ENCODE results near the gene COIL.

The COIL gene

DNA sequence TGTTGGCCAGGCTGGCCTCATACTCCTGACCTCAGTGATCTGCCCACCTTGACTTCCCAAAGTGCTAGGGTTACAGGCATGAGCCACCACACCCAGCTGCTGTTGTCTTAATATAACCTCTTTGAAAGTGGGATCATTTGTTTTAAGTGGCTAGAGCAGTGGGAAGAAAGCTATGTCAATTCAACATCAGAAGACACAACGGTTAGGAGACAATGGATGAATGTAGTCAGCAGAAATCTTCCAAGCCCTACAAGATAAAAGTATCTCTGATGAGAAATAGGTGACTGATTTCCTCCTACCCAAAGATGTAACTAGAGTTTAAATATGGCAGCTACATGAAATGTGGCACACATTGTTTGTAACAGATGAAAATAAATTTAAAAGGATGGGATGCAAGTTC lies 27.0 kb downstream of the COIL start:
- DNase-seq (ENCODE audit: low spot score): no peak

DNA sequence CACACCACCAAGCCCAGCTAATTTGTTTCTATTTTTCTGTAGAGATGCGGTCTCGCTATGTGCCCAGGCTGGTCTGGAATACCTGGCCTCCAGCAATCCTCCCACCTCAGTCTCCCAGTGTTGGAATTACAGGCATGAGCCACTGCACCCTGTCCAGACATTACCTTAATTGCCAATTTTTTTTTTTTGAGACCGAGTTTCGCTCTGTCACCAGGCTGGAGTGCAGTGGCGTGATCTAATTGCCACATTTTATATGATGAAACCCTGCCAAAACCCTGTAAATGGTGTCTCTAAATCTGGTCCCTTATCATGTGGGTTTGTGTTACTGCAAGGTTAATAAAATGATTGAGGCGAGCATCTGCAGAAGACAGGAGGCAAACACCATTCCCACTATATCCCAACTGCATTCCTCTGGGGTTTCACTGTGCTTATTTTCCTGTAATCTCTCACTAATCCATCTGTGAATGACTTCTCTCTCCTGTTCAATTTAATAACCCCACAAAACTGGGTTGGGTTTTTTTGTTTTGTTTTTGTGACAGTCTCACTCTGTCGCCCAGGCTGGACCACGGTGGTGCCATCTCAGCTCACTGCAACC lies 27.6 kb downstream of the COIL start:
- DNase-seq (ENCODE audit: low spot score): no peak

DNA sequence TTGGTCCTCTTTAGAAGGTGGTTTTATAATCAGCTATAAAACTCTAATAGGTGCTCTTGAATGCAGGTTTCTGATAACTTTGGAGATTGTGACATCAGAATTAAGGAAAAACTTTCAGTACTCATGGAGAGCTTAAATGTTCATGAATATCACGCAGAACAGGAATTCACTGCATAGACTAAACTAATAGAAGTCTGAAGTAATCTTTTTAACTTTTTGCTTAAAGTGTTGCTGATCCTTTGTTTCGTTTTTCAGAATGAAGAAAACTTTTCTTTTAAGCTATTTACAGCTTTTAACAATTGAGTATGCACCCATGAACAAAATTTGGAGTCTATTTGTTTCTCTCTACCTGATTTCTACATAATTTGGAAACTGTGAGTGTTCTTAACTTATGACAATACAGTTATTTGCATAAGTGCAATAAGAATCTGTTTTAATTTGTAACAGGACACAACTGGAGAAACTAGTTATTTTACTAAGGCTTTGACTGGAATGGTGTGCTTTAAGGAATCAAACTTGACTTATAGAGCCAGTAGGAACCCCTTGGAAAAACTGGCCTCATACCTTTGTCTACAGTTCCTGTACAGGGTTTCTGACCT lies 30.0 kb downstream of the COIL start:
- DNase-seq (ENCODE audit: low spot score): no peak

DNA sequence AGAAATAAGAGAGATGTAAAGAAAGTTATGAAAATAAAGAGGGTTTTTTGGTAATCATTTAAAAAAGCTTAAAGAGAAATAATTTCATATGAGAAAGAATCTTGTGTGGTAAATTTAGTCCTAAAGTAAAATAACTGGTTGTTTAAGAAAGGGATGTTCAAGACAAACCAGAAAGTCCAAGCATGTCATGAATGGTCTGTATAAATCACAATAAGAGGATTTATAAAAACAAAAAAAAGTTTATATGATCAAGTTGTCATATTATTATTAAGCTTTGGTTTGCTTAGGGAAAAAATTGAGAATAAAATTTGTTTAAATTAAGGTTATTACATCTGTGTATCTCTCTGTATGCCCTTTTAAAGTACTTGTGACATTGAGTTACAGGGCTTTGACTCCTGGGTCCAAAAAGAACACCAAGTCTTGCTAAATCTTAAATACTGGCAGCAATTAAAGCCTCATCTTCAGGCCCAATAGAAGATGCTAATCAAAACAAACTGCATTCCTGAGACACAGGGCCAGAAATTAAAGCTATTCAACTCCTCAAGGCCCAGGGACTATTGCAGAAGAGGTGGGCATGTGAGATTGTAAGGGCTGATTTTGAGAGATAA lies 31.4 kb downstream of the COIL start:
- no peak for DNase-seq (ENCODE audit: low spot score)

DNA sequence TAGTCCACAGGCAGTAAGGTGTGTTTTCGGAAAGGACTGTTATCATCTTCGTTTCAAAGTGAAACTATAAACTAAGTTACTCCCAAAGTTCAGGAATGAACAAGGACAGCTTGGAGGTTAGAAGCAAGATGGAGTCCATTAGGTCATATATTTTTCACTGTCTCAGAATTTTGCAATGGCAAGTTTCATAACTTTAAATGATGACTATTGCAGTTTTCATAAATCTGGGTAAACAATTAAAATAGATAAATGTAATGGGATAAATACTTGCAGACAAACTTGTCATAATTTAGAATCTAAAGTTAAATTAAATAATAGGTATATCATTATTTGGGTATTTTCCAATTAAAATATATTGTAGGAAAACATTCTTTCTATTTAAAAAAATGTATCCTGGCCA lies 32.3 kb downstream of the COIL start:
- no peak for DNase-seq (ENCODE audit: low spot score)

DNA sequence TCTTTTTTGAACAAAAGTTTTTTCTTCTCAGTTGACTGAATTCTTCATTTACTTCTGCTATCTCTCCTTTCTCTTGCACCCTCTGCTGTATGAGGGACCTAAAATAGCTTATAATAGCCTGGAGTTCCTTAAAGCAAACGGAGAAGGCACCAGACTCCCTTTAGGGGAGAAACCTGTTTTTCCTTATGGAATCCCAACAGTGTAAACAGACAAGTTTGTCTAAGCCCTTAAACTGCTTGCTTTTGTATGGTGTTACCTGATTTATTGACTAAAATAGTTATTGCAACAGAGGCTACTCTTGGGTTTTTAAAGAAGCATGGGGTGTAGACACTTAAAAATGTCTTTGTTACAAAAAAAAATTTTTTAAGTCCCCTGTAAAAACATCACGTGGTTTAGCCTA lies 34.1 kb downstream of the COIL start:
- DNase-seq (ENCODE audit: low spot score): no peak

DNA sequence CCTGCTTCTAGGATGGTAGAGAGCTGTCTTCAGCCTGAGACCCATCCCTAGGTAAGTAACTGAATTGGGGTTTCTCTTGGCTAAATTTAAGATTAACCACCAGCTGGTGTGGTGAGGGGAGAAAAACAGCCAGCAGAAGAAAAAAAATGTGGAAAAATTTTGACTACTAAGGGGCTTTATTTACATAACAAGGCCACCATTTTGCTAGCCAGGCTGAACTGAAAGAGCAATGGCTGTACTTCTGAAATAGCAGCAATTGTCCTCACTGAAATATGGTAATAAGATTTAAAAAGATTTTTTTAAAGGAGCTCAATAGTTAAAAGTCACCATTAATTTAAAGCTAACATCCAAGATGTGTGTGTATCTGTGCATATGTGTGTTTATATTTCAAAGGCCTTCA lies 34.6 kb downstream of the COIL start:
- DNase-seq (ENCODE audit: low spot score): no peak

DNA sequence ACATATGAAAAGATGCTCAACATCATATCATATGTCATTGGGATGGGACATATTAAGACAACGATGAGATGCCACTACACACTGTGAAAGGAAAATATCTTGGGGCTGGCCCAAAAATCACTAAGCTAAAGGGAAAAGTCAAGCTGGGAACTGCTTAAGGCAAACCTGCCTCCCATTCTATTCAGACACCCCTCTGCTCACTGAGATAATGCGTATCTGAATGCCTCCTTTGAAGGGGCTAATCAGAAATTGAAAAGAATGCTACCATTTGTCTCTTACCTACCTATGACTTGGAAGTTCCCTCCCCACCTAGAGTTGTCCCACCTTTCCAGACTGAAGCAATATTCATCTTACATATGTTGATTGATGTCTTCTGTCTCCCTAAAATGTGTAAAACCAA lies 35.8 kb downstream of the COIL start:
- no peak for DNase-seq (ENCODE audit: low spot score)

DNA sequence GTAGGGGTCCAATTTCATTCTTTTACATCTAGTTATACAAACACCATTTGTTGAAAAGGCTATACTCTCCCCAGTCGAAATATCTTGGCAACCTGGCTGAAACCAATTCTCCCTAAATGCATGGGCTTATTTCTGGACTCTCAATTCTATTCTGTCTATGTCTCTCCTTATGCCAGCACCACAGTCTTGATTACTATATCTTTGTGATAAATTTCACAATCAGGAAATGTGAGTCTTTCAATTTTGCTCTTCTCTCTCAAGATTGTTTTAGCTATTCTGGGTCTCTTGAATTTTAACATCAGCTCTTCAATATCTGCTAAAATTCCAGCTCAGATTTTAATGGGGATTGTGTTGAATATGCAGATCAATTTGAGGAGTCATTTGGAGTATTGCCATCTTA lies 41.1 kb downstream of the COIL start:
- no peak for DNase-seq (ENCODE audit: low spot score)

DNA sequence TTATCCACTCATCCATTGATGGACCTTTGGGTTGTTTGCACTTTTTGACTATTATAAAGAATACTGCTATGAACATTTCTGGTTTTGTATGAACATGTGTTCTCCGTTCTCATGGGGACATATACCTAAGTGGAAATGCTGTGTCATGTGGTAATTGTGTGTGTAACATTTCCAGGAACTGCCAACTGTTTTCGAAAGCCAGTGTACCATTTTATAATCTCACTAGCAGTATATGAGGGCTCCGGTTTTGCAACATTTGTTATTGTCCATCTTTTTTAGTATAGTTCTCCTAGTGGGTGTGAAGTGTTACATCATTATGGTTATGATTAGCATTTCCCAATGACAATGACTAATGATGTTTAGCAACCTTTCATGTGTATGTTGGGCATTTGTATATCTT lies 41.9 kb downstream of the COIL start:
- no peak for DNase-seq (ENCODE audit: low spot score)

DNA sequence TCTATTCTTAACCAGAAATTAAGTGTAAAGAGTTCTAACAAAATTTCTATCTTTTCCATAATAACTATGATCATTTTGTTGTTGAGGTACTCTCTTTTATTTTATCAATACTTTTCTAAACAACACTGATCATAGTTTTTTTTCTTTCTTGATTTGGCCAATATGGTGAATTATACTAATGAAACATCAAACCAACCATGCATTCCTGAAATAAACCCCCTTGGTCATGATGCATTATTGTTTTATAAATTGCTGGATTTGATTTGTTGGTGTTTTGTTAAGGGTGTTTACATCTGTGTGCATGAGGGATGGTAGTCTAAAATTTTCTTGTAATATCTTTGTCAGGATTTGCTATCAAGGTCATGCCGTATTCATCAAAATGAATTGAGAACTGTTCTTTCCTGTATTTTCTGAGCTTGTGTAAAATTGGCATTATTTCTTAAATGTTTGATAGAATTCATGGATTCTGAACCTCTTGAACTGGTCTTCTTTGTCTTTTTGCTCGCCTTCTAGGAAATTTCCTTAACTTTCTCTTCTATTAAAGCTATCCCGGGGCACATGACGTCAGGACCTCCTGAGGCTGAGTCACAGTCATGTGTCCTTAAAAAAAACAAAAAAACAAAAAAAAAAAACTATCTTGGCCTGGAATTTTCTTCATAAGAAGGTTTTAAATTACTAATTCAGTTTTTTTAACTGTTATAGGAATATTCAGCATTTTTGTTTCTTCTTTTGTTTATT lies 43.1 kb downstream of the COIL start:
- DNase-seq (ENCODE audit: low spot score): no peak

DNA sequence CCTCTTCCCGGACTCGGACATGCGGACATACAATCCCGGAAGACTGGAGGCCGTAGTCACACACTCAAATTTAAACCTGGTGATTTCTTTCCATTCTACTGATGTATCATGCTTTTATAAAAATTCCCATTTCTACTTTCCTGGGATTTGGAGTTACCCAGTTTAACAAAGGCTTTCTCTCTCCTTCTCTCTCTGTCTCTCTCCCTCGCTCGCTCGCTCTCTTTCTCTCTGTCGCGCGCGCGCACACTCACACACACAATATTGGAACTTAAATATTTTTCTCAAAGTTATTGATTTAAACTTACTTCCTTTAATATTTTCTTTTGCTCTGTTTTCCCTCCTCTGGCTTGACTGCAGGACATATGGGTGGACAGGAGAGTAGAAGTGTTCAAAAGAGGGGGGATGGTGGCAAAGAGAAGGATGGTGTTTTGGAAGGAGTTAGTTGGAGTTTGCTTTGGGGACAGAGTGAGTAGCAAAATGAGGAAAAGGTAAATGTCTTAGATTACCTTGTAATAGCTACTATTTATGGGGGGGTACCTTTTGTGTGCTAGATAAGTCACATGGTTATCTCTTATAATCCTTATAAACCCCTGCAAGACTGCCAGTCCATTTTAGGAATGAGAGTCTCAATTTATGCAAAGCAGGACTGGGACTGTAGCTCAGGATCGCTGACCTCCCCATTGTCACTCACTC lies 46.1 kb downstream of the COIL start:
- no peak for DNase-seq (ENCODE audit: low spot score)

DNA sequence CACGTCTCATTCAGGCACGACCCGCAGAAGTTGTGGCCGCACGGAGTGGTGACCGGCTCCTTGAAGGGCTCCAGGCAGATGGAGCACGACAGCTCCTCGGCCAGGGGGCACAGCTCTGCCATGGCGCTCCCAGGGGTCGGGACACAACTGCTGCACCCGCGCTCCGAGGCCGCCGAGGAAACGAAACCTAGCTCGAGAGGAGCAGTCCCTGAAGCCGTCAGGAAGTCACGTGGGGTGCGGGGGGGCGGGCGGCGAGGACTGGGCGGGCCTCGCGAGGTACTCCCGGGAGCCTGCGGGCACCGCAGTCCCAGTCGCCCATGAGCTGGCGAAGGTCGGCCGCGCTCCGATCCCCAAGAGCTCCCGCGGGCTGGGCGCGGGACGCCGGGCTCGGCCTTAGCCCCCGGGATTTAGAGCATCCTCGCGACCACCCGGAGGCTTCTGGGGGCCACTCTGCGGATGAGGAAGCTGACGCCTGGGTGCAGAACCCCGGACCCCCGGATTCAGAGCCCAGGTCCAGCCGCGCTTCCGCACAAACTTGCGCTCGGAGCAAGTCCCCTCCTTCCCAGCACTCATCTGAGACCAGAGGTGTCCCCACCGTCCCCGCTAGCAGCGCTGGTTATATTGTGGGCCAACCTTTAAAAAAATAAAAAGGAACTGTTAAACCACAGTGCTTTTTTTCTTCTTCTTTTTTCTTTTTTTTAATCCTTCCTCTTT lies 46.8 kb downstream of the COIL start, which contains the start of gene TRIM25:
Gene TRIM25 (minus strand): TSS at position 183 of the 714 bp plus-strand sequence. CDS start 61 bp downstream, at position 122.
- DNase-seq (ENCODE audit: low spot score): peak; percentile 39

DNA sequence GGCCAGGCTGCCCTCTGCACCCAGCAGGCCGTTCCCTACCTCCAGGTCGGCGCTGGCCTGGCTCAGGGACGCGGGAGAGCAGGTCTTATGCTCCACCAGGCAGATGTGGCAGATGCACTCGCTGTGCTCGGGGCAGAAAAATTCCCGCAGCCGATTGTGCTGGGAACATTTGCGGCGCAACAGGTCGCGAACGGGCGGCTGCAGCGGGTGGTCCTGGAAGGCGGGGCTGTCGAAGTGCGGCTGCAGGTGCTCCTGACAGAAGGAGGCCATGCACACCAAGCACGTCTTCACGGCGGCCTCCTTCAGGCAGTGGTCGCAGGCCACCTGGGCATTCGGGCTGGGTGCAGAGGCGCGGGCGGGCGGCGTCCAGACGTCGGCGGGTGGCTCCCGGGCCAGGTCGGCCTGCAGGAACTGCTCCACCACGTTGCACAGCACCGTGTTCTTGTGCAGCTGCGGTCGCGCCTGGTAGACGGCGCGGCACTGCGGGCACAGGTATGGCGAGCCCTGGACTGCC lies 47.4 kb downstream of the COIL start:
- no peak for DNase-seq (ENCODE audit: low spot score)

DNA sequence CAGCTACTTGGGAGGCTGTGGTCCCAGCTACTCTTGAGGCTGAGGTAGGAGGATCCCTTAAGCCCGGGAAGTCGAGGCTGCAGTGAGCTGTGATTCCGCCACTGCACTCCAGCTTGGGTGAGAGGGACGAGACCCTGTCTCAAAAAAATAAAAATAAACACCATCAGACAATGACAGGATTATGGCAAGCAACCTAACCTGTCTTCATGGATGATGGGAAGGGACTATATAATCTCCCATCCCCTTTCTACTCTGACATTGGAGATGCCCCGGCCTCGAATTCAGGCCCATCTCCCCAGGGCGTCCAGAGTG lies 47.9 kb downstream of the COIL start:
- DNase-seq (ENCODE audit: low spot score): no peak

DNA sequence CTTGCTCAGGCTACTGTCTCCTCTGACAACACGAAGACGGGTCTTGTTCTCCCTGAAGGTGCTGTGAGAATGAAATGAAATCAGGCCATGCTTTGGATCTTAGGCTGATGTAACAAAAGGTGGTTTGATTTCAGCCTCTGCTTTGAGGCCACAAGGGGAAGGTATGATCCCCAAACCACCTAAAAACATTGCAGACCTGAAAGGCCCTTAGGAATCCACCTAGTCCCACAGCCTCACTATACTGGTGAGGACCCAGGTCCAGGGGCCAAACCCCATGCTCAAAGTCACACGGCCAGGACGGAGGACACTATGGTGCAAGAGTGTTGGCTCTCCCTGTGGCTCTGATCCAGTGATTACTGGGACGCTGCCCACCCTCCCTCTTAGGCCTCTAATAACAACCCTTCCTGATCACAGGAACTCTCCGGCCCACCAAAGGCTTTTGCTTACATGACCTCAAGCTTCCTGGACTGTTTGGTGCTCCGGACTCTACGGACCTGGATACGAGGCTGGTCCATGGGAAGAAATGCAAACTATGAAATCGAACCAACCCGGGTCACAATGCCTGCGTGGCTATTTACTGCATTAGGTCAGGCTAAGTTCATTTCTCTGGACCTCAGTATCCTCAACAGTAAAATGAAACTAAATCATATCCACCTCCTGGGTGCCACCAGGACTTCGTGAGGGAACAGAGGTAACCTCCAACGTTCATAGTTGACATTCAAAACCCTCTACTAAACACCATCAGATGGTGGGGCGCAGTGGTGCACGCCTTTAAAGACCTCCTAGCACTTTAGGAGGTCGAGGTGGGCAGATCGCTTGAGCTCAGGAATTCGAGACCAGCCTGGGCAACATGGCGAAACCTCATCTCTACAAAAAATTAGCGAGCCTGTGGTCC lies 48.5 kb downstream of the COIL start:
- no peak for DNase-seq (ENCODE audit: low spot score)

DNA sequence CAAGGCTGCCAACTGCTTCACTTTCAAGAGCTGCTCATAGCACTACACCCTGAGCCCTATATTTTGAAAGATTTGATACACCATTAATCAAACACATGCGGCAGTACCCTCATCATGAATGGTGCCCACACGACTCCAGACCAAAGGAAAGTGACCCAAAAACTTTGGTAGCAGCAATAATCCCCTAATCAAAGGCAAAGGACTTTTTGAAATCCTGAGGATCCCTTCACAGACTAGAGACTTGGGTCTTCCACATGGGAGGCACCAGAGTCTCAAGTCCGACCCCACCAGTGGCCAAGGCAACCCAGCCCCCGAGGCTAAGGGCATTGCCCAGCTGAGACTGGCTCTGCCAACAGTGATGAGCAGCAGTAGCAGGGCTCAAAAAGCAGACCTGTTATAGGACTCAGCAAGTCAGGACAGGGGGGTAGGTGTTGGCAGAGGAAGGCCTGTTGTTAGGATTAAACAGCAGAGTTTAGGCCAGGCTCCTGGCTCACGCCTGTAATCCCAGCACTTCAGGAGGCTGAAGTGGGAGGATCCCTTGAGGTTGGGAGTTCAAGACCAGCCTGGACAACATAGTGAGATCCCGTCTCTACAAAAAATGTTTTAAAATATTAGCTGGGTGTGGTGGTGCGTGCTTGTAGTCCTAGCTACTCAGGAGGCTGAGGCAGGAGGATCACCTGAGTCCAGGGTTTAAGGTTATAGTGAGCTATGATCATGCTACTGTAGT lies 50.2 kb downstream of the COIL start:
- DNase-seq (ENCODE audit: low spot score): no peak

DNA sequence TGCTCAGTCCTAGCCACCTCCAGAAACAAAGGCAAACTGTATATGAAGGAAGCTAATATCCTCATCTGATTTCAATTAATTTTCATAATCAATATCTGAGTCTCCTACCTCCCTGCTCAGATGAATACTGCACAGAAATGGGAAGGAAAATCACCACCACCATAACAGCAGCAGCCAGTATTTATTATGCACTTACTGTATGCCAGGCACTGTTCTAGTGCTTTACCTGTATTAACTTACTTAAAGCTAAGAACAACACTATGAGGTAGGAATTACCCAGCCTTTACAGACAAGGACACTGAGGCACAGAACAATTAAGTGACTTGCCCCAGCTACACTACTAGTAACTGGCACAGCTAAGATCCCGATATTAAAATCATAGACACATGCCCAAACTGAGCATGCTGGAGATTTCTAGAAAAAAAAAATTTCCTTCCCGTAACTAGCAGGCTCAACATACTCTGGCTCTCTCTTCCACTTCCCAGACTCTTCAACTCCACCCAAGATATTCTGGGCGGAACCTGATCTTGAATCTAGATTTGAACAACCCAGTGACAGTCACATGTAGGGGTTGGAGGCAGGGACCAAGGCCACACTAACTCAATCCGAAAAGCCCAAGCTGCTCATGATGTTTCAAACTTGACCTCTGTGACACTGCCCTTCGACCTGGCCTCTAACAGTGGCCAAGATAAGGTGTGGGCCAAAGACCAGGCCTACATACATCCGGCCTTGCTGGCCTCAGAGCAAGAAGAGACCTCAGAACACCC lies 50.9 kb downstream of the COIL start:
- DNase-seq (ENCODE audit: low spot score): no peak

DNA sequence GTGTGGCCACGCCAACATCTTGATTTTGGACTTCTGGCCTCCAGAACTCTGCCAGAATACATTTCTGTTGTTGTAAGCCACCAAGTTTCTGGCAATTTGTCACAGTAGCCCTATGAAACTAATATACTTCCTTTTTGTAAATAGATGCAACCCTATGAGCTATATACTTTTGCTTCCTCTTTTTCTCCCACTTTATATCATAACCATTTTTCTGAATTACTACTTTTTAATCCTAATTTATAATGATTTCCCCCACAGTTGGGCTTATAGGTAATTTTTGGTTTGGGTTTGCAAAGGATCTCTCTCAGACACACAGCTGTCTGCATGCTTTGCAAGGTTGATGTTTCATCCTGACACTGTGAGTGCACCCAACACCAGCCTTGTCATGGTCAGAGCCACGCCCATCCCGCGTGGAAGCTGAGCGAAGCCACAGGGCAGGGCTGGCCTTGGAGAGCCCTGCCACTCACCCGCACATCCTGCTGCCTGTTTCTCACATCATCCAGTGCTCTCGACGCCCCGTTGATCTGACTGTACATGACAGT lies 52.8 kb downstream of the COIL start:
- DNase-seq (ENCODE audit: low spot score): peak; percentile 43
